HG03469 (cell line): Measurements from ENCODE around the gene MGRN1.

Experiments used
- ATAC-seq: cut with Tn5 transposase; IDR thresholded peaks from one replicate; pipeline ENCODE4 v1.9.1; 2021; ENCODE audit warnings: mild to moderate bottlenecking, moderate library complexity, moderate number of reproducible peaks; ENCODE audit not compliant: unreplicated experiment

The MGRN1 gene

DNA sequence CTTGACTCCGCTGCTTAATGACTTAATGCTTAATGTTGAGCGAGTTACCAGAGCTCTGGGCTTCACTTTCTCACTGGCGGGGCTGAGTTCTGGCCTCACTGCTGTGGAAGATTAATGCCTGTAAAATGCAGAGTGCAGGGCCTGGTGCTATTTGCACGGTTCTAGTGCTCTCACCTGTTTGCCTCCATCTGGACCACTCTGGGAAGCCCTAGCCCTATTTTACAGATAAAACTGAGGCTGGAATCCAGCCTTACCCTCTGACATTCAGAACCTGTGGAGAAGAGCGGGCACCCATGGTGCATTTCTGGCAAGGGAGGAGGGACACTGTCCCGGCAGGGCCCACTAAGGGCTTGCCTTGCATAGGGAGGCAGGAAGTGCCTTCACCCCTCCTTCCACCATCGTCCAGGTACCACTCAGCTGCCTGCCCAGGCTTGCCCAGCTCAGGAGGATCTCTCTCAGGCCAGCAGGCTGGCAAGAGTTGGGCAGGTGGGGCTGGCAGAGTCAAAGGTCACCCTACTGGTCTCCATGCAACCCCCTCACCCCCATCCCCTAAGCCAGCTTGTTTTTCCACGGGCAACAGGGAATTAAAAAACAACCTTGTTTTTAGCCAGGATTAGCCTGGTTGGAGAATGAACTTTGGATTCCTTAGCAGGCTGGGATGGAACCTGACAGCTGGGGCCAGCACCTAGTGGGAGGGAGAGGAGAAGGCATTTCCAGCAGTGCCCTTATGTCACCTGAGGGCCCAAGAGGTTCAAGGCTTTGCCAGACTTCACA lies 5.8 kb upstream of the MGRN1 start:
- ATAC-seq: no peak

DNA sequence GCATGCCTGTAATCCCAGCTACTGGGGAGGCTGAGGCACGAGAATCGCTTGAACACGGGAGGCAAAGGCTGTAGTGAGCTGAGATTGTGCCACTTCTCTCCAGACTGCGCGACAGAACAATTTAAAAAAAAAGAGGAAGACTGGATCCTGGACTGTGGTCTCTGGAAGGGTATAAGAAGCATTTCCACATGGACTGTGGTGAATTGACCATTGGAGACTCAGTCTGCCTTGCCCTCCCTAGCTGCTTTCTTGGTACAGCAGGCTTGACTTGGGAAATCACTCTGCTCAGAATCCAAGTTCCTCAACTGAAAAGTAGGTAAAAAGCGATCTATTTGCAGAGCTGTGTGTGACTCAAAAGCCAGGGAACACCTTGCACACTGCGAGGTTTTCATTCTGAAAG lies 1.0 kb upstream of the MGRN1 start:
- ATAC-seq: no peak

- ATAC-seq: peak; percentile 25
These were observed 367 bp downstream of the MGRN1 start for GRCh38 chr16:4624827-4625559.

GRCh38 chr16:4625560-4626159 lies 1.0 kb downstream of the MGRN1 start:
- peak; percentile 19 for ATAC-seq

DNA sequence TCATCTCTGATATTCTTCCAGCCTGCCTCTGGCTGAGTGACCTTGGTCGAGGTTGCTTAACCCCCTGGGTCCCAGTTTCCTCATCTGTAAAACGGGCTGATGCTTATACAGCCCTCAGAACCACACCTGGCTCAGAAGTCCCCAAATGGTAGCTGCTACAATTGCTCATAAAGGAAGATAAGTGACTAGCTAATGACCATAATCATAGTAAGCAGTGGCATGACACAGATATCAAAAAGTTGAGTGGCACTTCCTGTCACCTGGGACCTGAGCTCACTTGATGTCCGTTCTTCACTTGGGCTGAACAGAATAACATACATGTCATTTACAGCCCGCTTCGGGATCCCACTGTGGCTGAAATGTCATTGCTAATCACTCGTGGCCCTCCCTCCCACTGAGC lies 1.8 kb downstream of the MGRN1 start:
- no peak for ATAC-seq

GRCh38 chr16:4628283-4628682 lies 3.7 kb downstream of the MGRN1 start:
- ATAC-seq: no peak

- ATAC-seq: no peak
These were observed 6.8 kb downstream of the MGRN1 start for GRCh38 chr16:4631444-4631843.

DNA sequence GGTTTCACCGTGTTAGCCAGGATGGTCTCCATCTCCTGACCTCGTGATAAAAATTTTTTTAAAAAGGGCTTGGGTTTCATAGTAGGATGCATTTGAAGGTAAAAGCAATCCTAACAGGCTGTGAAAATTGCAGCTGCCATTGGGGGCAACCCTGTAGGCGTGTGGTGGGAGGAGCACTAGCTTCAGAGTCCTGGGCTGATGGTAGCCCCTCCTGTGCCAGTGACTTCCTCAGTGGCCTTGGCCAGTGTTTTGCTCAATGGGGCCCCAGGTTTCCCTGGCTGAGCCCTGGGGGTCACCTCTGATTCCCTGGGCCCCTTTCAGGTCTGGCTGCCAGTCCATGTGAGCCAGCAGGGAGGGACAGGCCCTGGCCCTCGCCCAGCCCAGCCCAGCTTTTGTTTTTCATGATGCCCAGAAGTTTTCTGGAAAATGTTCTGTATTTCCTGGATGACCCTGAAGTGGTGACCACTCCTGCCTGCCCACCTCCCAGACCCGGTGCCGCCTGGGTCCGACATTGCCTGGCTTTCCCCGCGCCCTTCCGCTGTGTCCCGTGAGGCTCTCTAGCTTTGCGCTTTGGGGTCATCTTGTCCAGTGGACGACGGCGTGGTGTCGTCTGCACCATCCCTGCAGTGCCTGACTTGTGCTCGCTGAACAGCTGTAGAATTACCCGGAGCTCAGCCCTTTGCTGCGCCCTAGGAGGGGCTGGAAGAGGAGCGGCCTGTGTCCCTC lies 9.4 kb downstream of the MGRN1 start:
- ATAC-seq: no peak

- no peak for ATAC-seq
These were observed 10.1 kb downstream of the MGRN1 start for GRCh38 chr16:4634768-4635167.

GRCh38 chr16:4636196-4636595 lies 11.6 kb downstream of the MGRN1 start:
- no peak for ATAC-seq

DNA sequence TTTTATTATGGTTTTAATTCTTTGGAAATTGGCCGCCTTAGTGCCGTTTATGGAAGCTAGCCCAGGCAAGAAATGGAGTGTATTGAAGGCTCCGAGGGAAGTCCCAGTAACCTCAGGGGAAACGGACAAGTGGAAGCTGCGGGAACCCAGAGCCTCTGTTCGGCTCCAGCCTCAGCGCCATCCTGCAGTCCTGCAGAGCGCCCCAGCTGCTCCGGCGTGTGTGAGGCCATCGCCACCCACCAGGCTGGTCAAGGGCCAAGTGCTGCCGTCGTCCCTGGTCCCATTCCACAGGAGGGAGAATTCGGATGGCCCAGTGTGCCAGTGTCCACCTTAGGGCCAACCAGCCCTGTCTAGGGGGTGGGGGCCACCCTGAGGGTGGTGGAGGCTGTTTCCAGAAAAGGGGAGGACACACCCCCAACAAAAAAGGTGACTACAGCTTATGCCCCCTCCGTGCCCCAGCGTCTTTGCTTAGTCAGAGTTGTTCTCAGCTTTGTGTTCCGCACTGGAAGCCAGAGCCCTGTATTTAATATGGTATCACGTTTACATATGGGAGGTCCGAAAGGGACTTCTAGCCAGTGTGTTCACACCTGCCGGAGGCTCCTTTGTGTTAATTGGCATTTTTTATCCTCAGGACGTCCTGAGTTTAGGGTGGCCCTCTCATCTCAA lies 13.0 kb downstream of the MGRN1 start:
- ATAC-seq: no peak

DNA sequence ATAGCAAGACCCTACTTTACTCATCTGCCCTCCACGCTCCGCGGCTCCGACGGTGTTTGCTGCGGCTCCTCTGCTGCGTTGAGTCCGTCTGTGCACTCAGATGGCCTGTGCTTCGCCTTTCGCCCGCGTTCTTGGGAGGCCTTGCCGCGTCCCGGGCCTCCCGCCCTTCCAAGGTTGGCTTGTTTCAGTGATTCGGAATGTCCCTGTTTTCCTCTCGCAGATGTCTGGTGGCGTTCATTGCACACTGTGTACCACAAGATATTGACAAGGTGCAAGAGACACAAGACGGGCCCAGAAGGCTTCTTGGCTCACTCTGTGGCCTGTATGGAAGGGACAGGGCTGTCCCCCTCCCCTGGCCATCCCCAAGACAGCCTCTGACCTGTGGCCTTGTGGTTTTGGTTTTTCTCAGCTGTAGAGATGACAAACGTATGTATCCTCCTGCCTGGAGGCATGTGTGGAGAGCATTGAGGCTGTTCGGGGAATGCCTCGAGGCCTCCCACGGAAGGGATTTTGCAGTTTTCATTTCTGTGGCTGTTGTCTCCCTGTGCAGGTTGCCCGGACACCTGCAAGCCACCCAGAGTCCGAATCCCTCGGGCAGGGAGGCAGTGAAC lies 15.4 kb downstream of the MGRN1 start:
- ATAC-seq: no peak

GRCh38 chr16:4640572-4641305 lies 16.1 kb downstream of the MGRN1 start:
- ATAC-seq: no peak

DNA sequence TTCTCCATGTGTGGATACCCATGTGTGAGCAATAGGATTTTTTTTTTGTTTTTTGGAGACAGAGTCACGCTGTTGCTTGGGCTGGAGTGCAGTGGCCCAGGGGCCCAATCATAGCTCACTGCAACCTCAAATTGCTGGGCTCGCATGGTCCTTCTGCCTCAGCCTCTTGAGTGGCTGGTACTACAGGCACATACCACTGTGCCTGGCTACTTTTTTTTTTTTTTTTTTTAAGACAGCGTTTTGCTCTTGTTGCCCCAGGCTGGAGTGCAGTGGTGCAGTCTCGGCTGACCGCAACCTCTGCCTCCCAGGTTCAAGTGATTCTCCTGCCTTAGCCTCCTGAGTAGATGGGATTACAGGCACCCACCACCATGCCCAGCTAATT lies 16.7 kb downstream of the MGRN1 start:
- ATAC-seq: no peak

GRCh38 chr16:4641895-4642294 lies 17.3 kb downstream of the MGRN1 start:
- no peak for ATAC-seq

DNA sequence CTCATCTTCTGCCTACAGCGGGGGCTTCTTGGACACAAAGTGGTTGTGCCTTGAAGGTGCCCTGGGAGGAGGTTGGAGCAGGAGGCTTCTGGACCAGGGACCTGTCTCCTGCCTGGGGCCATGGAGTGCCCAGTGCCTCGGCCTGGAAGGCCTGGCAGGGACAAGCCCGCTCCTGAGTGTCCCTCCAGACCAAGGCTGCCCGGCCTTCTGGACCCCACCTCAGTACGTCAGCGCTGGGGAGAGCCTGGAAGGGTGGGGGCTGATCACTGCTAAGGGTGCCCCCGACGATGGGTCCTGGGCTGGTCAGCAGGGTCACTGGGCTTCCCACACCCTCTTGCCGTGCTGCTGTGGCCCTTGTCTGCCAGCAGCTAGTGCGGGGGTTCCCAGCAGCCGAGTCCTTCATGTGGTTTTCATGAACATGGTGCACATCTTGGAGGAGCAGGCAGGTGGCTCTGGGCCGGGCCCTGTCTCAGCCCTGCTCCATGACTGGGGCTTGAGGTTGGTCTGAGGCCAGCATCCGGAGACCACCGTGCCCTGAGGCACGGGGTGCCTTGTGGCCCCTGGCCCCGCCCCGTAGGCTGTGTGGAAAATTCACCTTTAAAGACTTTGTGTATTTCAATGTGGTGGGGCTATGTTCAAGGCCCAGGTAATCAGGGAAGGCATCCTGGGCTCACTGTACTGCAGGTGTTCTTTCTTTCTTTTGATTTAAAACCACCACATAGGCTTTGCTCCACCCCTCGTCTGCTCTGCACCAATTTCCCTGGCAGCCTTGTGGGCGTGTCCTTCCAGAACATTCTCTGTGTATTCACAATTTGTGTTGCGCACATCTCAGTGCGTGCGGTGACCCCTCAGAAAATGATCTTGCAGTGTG lies 22.4 kb downstream of the MGRN1 start:
- ATAC-seq: no peak

DNA sequence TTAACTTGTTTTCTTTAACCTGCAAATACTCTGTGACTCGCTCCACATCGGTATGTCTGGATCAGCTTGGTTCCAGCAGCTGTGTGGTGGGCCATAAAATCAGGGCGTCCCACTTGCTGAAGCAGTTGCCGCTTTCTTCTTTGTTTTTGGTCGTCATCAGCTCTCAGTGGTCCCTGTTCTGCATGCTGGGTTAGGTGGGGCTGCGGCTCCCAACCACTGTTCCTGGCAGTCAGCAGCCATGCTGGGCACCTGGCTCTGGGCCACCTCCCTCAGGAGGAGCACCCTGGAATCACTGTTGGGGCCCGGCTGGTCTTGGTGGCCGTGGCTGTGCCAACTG lies 23.0 kb downstream of the MGRN1 start:
- ATAC-seq: no peak

- no peak for ATAC-seq
These were observed 24.3 kb downstream of the MGRN1 start for GRCh38 chr16:4648917-4649316.
